GM12891 (cell line): Measurements from ENCODE around the gene TRPM3.

Experiments
- POLR2A ChIP-seq: IDR thresholded peaks from 2 replicates; pipeline ENCODE4 v1.6.1; 2011; ENCODE audit warnings: low read depth, low read length, control low read depth
- POLR2AphosphoS5 ChIP-seq: IDR thresholded peaks from 2 replicates; pipeline ENCODE4 v1.6.1; 2011; ENCODE audit warnings: low read depth, low read length, control low read depth
- SPI1 ChIP-seq: IDR thresholded peaks from 2 replicates; pipeline ENCODE4 v1.6.1; 2011; ENCODE audit warnings: low read depth, low read length, control low read depth
- TAF1 ChIP-seq: IDR thresholded peaks from 2 replicates; pipeline ENCODE4 v1.6.1; 2011; ENCODE audit warnings: low read depth, low read length, control low read depth

GRCh38 chr9:70947511-70947910 lies 173.9 kb downstream of the TRPM3 start:
- no peak for TF ChIP-seq POLR2AphosphoS5
- TF ChIP-seq POLR2A = no peak
- TF ChIP-seq TAF1 = no peak
- no peak for TF ChIP-seq SPI1
